Urinary bladder (tissue), 4 donors: Measurements from ENCODE around the gene CREBRF. TPM values are rescaled to one million over a fixed set of nuclear protein-coding genes. Genes with fewer than 3 reads are reported as not detected.

Experiments used
- DNase-seq: peaks from one replicate; pipeline ENCODE4 v3.0.0-alpha.2; 2015; ENCODE audit errors: extremely low spot score
- H3K27ac ChIP-seq: one replicate; pipeline ENCODE4 v1.5.1; 2013; ENCODE audit warnings: low read depth, mild to moderate bottlenecking, moderate library complexity
- H3K36me3 ChIP-seq: one replicate; pipeline ENCODE4 v1.6.1; 2013; ENCODE audit warnings: mild to moderate bottlenecking, moderate library complexity; ENCODE audit not compliant: insufficient read depth
- H3K4me1 ChIP-seq: one replicate; pipeline ENCODE4 v1.6.1; 2013; ENCODE audit warnings: mild to moderate bottlenecking, moderate library complexity; ENCODE audit not compliant: insufficient read depth
- H3K4me3 ChIP-seq: one replicate; pipeline ENCODE4 v1.5.1; 2013; ENCODE audit warnings: low read depth, low read length
- WGBS: extraction: QIAGEN DNeasy Blood & Tissue Kit; methylation state at CpG from one replicate; pipeline ENCODE4 v1.1.7; 2013; 5-methylcytosine and 5-hydroxymethylcytosine counted together
- polyA plus RNA-seq: library from polyadenylated mRNA; stranded (reverse); fragments of 200-250 nt; gene quantifications from one replicate; pipeline ENCODE4 v1.2.3, GENCODE V29; 2013
- small RNA-seq: library from RNA; depleted of rRNA; stranded (forward); fragments of <200 nt; gene quantifications from one replicate; pipeline ENCODE3, GENCODE V24; 2014
- total RNA-seq: library from RNA; depleted of rRNA; stranded (reverse); fragments of >200 nt; gene quantifications from one replicate; pipeline ENCODE4 v1.2.3, GENCODE V29; 2014
- donor health status: healthy with polysubstance abuse.
- donor health status: healthy.

CREBRF gene
- total and polyA plus RNA-seq, 2 donors = 12.6 to 56.4 TPM

- H3K36me3 ChIP-seq = peaks cover 2% of the 10 kb centered on the region
- WGBS = 65% methylated on average over 7 of the region's 7 CpGs
- H3K4me1 ChIP-seq = no peaks in the 10 kb centered on the region
- no peak for DNase-seq
- no peak overlapping the region for H3K27ac ChIP-seq
- no peak overlapping the region for H3K4me3 ChIP-seq
Observed at GRCh38 chr5:173163219-173163618, 107.1 kb downstream of the CREBRF start.

GRCh38 chr5:173165177-173166016 lies 109.2 kb downstream of the CREBRF start:
- no peak for DNase-seq

GRCh38 chr5:173172166-173172565 lies 116.0 kb downstream of the CREBRF start:
- WGBS = 82% methylated on average over 8 of the region's 8 CpGs
- Histone ChIP-seq H3K4me1 (no peaks in the 10 kb centered on the region), H3K36me3 (no peaks in the 10 kb centered on the region), H3K27ac (no peak overlapping the region), H3K4me3 (no peak overlapping the region)
- no peak for DNase-seq

More at GRCh38 chr5:173165177-173166016, 109.2 kb downstream of the CREBRF start:
- 88% methylated on average over 2 of the region's 2 CpGs for WGBS
- H3K36me3 ChIP-seq = peaks cover 1% of the 10 kb centered on the region
- H3K27ac ChIP-seq = no peak overlapping the region
- no peaks in the 10 kb centered on the region for H3K4me1 ChIP-seq
- H3K4me3 ChIP-seq = no peak overlapping the region

GRCh38 chr5:173175523-173175922 lies 119.4 kb downstream of the CREBRF start:
- no peak overlapping the region for H3K4me3 ChIP-seq
- H3K4me1 ChIP-seq = no peaks in the 10 kb centered on the region
- 54% methylated on average over 4 of the region's 4 CpGs for WGBS
- no peaks in the 10 kb centered on the region for H3K36me3 ChIP-seq
- DNase-seq = no peak
- no peak overlapping the region for H3K27ac ChIP-seq

DNA sequence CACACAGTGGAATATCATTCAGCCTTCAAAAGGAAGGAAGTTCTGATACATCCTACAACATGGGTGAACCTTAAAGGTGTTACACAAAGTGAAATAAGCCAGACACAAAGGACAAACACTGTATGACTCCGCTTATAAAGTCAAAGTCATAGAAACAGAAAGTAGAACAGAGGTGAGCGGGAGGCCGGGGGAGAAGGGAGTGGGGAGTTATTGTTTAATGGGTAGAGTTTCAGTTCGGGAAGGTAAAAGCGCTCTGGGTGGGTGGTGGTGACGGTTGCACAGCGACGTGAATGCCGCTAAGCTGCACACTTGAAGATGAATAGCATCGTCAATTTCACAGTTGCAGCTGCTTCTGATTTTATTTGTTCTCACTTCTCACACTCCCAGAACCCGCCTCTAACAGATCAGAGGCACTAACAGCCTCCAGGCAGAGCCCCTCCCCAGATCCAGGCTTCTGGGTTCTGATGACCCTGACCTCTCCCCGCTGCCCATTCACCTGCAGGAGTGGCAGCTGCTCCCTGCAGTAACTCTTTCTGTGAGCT lies 122.3 kb downstream of the CREBRF start:
- H3K4me3 ChIP-seq = no peak overlapping the region
- WGBS = 84% methylated on average over 12 of the region's 12 CpGs

GRCh38 chr5:173180331-173180730 lies 124.2 kb downstream of the CREBRF start:
- 85% methylated on average over 2 of the region's 2 CpGs for WGBS
- DNase-seq = no peak

More for the DNA sequence above, 122.3 kb downstream of the CREBRF start:
- Histone ChIP-seq H3K27ac (no peak overlapping the region), H3K4me1 (no peaks in the 10 kb centered on the region), H3K36me3 (no peaks in the 10 kb centered on the region)
- no peak for DNase-seq

GRCh38 chr5:173187054-173187743 lies 131.0 kb downstream of the CREBRF start:
- Histone ChIP-seq H3K36me3 (no peaks in the 10 kb centered on the region), H3K4me3 (no peak overlapping the region), H3K4me1 (no peaks in the 10 kb centered on the region), H3K27ac (no peak overlapping the region)
- 77% methylated on average over 11 of the region's 11 CpGs for WGBS
- no peak for DNase-seq

More at GRCh38 chr5:173180331-173180730, 124.2 kb downstream of the CREBRF start:
- H3K4me3 ChIP-seq = no peak overlapping the region
- no peak overlapping the region for H3K27ac ChIP-seq
- H3K36me3 ChIP-seq = no peaks in the 10 kb centered on the region
- no peaks in the 10 kb centered on the region for H3K4me1 ChIP-seq

- 72% methylated on average over 2 of the region's 2 CpGs for WGBS
- H3K4me1 ChIP-seq = no peaks in the 10 kb centered on the region
- H3K4me3 ChIP-seq = no peak overlapping the region
- no peaks in the 10 kb centered on the region for H3K36me3 ChIP-seq
- no peak for DNase-seq
- H3K27ac ChIP-seq = no peak overlapping the region
Observed at GRCh38 chr5:173188280-173188679, 132.1 kb downstream of the CREBRF start.

Small RNA genes lying within 50 kb of the gene (small RNA-seq; reads per million reads assigned to genes)
- not detected for gene RF00019
- gene SNORA74B = 16.6 reads per million, percentile 95 among the genes with 10 or more reads in this experiment

Other genes with a start within 250 kb of the CREBRF start
- 68.5 TPM for gene ERGIC1, start 222.1 kb upstream of the CREBRF start, total RNA-seq
- 103 TPM for gene ERGIC1, start 222.1 kb upstream of the CREBRF start, polyA plus RNA-seq
- 24.5 TPM for gene RPL26L1, start 96.9 kb upstream of the CREBRF start, total RNA-seq
- gene RPL26L1, start 96.9 kb upstream of the CREBRF start, polyA plus RNA-seq = 47.4 TPM
- 118 TPM for gene ATP6V0E1, start 72.6 kb upstream of the CREBRF start, total RNA-seq
- 324 TPM for gene ATP6V0E1, start 72.6 kb upstream of the CREBRF start, polyA plus RNA-seq
- 15.1 TPM for gene BNIP1, start 88.2 kb downstream of the CREBRF start, total RNA-seq
- gene BNIP1, start 88.2 kb downstream of the CREBRF start, polyA plus RNA-seq = 9.5 TPM
- gene NKX2-5, start 178.9 kb downstream of the CREBRF start, total RNA-seq = not detected
- gene NKX2-5, start 178.9 kb downstream of the CREBRF start, polyA plus RNA-seq = not detected